Measurements from ENCODE around the gene MCM3AP.

The MCM3AP gene

DNA sequence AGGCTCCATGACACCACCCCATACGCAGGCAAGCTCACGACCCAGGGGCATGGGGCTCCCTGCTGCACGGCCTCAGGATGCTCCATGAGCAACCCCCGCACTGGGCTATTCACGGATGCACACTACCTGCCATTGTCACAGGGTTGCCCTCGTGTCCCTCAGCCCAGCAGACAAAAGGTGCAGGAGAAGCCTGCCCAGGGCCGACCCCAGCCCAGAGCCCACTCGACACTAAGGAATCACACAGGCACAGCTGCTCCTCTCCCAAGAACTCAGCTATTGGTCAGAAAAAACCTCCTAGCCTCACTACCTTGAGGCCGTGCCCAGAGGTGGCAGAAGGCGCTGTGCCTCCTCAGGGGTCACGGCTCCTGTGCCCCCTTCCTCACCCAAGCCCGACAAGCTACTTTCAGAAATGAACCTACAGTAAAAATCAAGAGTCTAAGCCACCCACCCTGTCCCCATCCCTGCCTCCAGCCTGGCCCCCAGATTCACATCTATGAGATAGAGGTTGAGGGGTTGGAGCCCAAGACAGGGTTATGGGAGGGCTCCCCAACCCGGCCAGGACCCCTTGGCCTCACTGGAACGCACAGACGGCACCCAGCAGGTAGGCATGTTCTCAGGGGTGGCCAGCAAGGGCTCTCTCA, 94.8 kb downstream of the MCM3AP start:
- Histone ChIP-seq H3K36me3 (ENCODE audit: low read length) (no peaks in the 10 kb centered on the region), H3K9me2 (replicated peaks; ENCODE audit: insufficient read depth, low read length) (no peaks in the 10 kb centered on the region), H3F3A (ENCODE audit: insufficient read depth) (peaks cover 8% of the 10 kb centered on the region; the same call in 1 of the 2 replicates), H2AFZ (ENCODE audit: low read depth, low read length, severe bottlenecking) (no peak overlapping the region), H3K4me3 (ENCODE audit: insufficient read depth, low read length, poor library complexity, severe bottlenecking) (no peak overlapping the region), H3K9ac (ENCODE audit: low read length) (no peak overlapping the region), H3K4me2 (ENCODE audit: low read depth, low read length, poor library complexity, severe bottlenecking) (no peak overlapping the region), H3K27ac (ENCODE audit: low read depth, low read length) (no peak overlapping the region), H3K79me2 (ENCODE audit: insufficient read depth, low read length) (no peaks in the 10 kb centered on the region), H3K9me3 (ENCODE audit: insufficient read depth, low read length) (no peaks in the 10 kb centered on the region), H4K20me1 (ENCODE audit: low read depth, low read length) (no peaks in the 10 kb centered on the region), H3K27me3 (ENCODE audit: low read length) (no peaks in the 10 kb centered on the region)
- TF ChIP-seq, protein P1, sequence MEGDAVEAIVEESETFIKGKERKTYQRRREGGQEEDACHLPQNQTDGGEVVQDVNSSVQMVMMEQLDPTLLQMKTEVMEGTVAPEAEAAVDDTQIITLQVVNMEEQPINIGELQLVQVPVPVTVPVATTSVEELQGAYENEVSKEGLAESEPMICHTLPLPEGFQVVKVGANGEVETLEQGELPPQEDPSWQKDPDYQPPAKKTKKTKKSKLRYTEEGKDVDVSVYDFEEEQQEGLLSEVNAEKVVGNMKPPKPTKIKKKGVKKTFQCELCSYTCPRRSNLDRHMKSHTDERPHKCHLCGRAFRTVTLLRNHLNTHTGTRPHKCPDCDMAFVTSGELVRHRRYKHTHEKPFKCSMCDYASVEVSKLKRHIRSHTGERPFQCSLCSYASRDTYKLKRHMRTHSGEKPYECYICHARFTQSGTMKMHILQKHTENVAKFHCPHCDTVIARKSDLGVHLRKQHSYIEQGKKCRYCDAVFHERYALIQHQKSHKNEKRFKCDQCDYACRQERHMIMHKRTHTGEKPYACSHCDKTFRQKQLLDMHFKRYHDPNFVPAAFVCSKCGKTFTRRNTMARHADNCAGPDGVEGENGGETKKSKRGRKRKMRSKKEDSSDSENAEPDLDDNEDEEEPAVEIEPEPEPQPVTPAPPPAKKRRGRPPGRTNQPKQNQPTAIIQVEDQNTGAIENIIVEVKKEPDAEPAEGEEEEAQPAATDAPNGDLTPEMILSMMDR (IDR thresholded peaks at IDR 0.05; ENCODE audit: insufficient read depth, low read length, poor library complexity, severe bottlenecking) = no peak
- no peak for TF ChIP-seq EZH2phosphoT487 (conservative IDR thresholded peaks at IDR 0.05; ENCODE audit: low read length)

DNA sequence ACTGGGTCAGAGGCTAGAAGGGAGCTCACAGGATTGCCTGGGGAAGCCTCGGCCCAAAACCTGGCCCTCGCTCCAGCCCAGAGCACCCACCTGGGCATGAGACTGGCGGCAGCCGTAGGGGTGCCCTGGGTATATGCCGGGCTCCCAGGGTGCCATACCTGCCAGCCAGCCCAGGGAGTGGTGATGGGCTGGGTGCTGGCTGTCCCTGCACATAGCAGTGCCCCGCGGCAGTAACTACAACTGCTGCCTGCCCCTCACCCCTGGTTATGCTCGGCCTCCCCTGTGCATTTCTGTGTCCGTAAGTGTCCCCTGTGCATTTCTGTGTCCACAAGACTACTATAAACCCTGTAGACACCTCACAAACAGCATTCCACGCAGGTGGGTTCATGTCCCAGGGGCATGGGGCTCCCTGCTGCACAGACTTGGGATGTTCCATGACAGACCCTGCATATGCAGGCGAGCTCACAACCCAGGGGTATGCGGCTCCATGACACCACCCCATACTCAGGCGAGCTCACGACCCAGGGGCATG, 95.4 kb downstream of the MCM3AP start:
- H3K9me3 ChIP-seq (ENCODE audit: insufficient read depth, low read length) = no peaks in the 10 kb centered on the region
- no peaks in the 10 kb centered on the region for H3K36me3 ChIP-seq (ENCODE audit: low read length)
- H3K9ac ChIP-seq (ENCODE audit: low read length) = no peak overlapping the region
- no peak overlapping the region for H3K4me3 ChIP-seq (ENCODE audit: insufficient read depth, low read length, poor library complexity, severe bottlenecking)
- no peaks in the 10 kb centered on the region for H3K27me3 ChIP-seq (ENCODE audit: low read length)
- H4K20me1 ChIP-seq (ENCODE audit: low read depth, low read length) = no peaks in the 10 kb centered on the region
- H3F3A ChIP-seq (ENCODE audit: insufficient read depth) = peaks cover 13% of the 10 kb centered on the region; the same call in 1 of the 2 replicates
- H2AFZ ChIP-seq (ENCODE audit: low read depth, low read length, severe bottlenecking) = no peak overlapping the region
- H3K9me2 ChIP-seq (replicated peaks; ENCODE audit: insufficient read depth, low read length) = no peaks in the 10 kb centered on the region
- H3K4me2 ChIP-seq (ENCODE audit: low read depth, low read length, poor library complexity, severe bottlenecking) = no peak overlapping the region
- H3K27ac ChIP-seq (ENCODE audit: low read depth, low read length) = no peak overlapping the region
- TF ChIP-seq EZH2phosphoT487 (conservative IDR thresholded peaks at IDR 0.05; ENCODE audit: low read length) = no peak
- TF ChIP-seq, protein P1 (IDR thresholded peaks at IDR 0.05; ENCODE audit: insufficient read depth, low read length, poor library complexity, severe bottlenecking) = no peak
- H3K79me2 ChIP-seq (ENCODE audit: insufficient read depth, low read length) = no peaks in the 10 kb centered on the region

DNA sequence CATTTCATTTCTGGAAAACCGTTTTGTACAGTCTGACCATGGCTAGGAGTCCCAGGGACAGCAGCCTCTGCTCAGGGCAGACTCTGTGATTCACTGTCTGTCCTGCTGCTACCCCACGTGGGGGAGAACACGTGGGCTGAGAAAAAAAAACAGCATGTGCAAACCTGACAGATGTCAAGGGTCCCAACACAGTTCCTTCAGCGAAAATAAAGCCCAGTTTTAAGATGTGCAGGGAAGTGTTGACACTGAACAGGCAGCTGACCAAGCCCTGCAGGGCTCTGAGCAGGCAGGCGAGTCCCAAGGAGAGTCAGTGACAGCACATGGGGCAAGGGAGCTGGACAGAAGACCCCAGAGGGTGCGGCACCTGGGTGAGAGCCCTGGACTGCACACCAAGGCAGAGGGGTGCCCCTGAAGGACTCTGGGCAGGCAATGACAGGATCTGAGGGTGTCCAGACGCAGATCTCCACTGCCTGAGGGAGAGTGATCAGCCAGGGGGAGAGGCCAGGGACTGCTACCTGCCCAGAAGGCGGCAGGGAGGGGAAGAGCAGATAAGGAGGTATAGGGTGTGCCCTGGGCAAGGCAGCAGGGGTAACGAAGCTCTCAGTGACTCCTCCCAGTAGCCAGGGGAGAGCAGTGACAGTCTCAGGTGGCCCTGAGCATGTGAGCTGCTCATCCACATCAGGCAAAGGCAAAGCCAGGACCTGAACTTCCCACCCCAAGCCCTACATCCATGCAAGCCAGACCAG, 96.0 kb downstream of the MCM3AP start:
- Histone ChIP-seq H3K4me2 (ENCODE audit: low read depth, low read length, poor library complexity, severe bottlenecking) (no peak overlapping the region), H3K4me3 (ENCODE audit: insufficient read depth, low read length, poor library complexity, severe bottlenecking) (no peak overlapping the region), H3K79me2 (ENCODE audit: insufficient read depth, low read length) (no peaks in the 10 kb centered on the region), H2AFZ (ENCODE audit: low read depth, low read length, severe bottlenecking) (no peak overlapping the region), H3K9me2 (replicated peaks; ENCODE audit: insufficient read depth, low read length) (no peaks in the 10 kb centered on the region), H3K27ac (ENCODE audit: low read depth, low read length) (no peak overlapping the region), H3K9ac (ENCODE audit: low read length) (no peak overlapping the region), H3K27me3 (ENCODE audit: low read length) (no peaks in the 10 kb centered on the region), H3F3A (ENCODE audit: insufficient read depth) (peaks cover 13% of the 10 kb centered on the region; the same call in 1 of the 2 replicates), H3K9me3 (ENCODE audit: insufficient read depth, low read length) (no peaks in the 10 kb centered on the region), H3K36me3 (ENCODE audit: low read length) (no peaks in the 10 kb centered on the region), H4K20me1 (ENCODE audit: low read depth, low read length) (no peaks in the 10 kb centered on the region)
- TF ChIP-seq, protein P1 (IDR thresholded peaks at IDR 0.05; ENCODE audit: insufficient read depth, low read length, poor library complexity, severe bottlenecking) = no peak
- TF ChIP-seq EZH2phosphoT487 (conservative IDR thresholded peaks at IDR 0.05; ENCODE audit: low read length) = no peak

Data from SU-DHL-6 (cell line).